GM21619 (cell line): Measurements from ENCODE around the gene BLMH.

Experiments
- ATAC-seq: cut with Tn5 transposase; IDR thresholded peaks from one replicate; pipeline ENCODE4 v1.9.1; 2021; ENCODE audit not compliant: unreplicated experiment

The BLMH gene

GRCh38 chr17:30253312-30253711 is 38.4 kb downstream of the BLMH start:
- ATAC-seq: no peak

- ATAC-seq: no peak
Measured at GRCh38 chr17:30251931-30252330, 39.8 kb downstream of the BLMH start.

GRCh38 chr17:30249460-30249859 is 42.3 kb downstream of the BLMH start:
- ATAC-seq: no peak

GRCh38 chr17:30248786-30249185 is 43.0 kb downstream of the BLMH start:
- ATAC-seq: no peak

- no peak for ATAC-seq
Measured at GRCh38 chr17:30246460-30246859, 45.3 kb downstream of the BLMH start.

GRCh38 chr17:30244853-30245385 is 46.8 kb downstream of the BLMH start:
- ATAC-seq: no peak

- ATAC-seq: no peak
Measured at GRCh38 chr17:30243568-30243967, 48.2 kb downstream of the BLMH start.

- ATAC-seq: no peak
Measured at GRCh38 chr17:30243002-30243401, 48.7 kb downstream of the BLMH start.

GRCh38 chr17:30241051-30241450 is 50.7 kb downstream of the BLMH start:
- ATAC-seq: no peak

GRCh38 chr17:30240177-30240576 is 51.6 kb downstream of the BLMH start:
- no peak for ATAC-seq

GRCh38 chr17:30239089-30239462 is 52.7 kb downstream of the BLMH start:
- ATAC-seq: no peak

- no peak for ATAC-seq
Measured at GRCh38 chr17:30238387-30239088, 53.2 kb downstream of the BLMH start.

- no peak for ATAC-seq
Measured at GRCh38 chr17:30238003-30238344, 53.8 kb downstream of the BLMH start.

- no peak for ATAC-seq
Measured at GRCh38 chr17:30237296-30238002, 54.3 kb downstream of the BLMH start.

- ATAC-seq: no peak
Measured at GRCh38 chr17:30236766-30237165, 55.0 kb downstream of the BLMH start.

GRCh38 chr17:30236297-30236624 is 55.5 kb downstream of the BLMH start:
- no peak for ATAC-seq

GRCh38 chr17:30235386-30236296 is 56.1 kb downstream of the BLMH start, which contains the start of gene SLC6A4:
SLC6A4 (minus strand) TSS chr17:30235697; CDS start chr17:30221958, 13,739 bp downstream.
- ATAC-seq: no peak

- no peak for ATAC-seq
Measured at GRCh38 chr17:30234964-30235363, 56.8 kb downstream of the BLMH start.

GRCh38 chr17:30234296-30234695 is 57.4 kb downstream of the BLMH start:
- ATAC-seq: no peak

GRCh38 chr17:30232824-30233427 is 58.8 kb downstream of the BLMH start:
- no peak for ATAC-seq
